NCI-H187 treated with DMSO at 0.1 percent for 48 hours (cell line): ENCODE data around the gene PDE9A.

Experiments
- DNase-seq: peaks from one replicate; lab custom pipeline; 2025; lab: John Stamatoyannopoulos, UW

PDE9A gene

DNA sequence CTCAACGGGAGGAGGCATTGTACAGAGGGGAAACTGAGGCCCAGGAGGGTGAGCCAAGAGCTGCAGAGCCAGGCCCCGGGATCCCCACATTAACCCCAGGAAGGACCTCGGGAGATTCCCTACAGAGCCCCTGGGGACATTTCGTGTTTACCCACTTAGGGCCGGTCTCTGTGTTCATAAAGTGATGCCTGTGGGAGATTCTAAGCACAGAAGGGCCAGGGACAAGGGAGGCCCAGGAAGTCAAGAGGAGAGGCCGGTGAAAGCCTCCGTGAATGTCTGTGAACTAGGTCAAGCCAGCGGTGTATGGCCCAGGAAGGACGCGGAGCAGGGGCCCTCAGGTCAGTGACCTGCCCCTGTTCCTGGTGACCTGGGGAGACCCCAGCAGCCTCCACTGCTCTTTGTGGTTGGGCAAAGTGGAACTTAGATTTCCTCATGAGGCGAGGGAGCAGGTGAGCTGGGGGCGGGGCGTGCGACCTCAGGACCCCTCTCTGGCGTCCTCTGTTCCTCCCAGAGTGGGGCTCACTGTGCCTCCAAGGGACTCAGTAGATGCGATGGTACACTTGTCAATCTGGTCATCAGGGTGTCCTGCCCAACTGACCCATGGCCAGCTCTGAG lies 34.9 kb downstream of the PDE9A start:
- DNase-seq = no peak

DNA sequence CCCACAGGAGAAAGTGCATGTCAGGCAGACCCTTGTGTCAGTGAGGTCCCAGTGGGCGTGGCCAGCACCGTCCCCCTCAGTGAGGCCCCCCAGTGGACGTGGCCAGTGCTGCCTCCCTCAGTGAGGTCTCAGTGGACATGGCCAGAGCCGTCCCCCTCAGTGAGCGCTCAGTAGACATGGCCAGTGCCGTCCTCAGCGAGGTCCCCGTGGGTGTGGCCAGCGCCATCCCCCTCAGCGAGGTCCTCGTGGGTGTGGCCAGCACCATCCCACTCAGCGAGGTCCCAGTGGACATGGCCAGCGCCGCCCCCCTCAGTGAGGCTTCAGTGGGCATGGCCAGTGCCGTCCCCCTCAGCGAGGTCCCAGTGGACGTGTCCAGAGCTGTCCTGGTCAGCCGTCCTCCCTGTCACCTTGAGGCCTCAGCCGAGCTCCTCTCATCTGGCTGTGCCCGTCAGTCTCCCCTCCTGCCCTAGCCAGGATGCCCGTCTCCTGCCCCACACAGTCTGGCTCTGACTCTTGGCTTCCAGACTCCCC lies 35.5 kb downstream of the PDE9A start:
- no peak for DNase-seq

DNA sequence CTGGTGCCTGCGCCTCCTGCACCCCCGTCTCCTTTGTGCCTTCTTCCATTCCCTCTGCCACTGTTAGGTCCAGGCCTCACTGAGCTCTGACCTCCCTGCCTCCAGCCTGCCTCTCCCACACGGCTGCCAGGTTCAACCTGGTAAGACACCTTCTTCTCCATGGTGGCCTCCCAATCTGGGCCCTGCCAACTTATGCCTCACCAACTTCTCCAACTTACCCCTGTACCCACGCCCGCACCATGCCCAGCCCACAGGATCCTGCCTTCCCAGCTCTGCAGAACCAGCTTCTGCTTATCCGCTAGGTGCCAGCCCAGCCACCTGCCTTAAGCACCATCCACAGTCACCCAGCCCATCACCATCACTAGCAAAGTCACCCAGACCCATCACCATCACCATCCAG lies 37.2 kb downstream of the PDE9A start:
- no peak for DNase-seq

DNA sequence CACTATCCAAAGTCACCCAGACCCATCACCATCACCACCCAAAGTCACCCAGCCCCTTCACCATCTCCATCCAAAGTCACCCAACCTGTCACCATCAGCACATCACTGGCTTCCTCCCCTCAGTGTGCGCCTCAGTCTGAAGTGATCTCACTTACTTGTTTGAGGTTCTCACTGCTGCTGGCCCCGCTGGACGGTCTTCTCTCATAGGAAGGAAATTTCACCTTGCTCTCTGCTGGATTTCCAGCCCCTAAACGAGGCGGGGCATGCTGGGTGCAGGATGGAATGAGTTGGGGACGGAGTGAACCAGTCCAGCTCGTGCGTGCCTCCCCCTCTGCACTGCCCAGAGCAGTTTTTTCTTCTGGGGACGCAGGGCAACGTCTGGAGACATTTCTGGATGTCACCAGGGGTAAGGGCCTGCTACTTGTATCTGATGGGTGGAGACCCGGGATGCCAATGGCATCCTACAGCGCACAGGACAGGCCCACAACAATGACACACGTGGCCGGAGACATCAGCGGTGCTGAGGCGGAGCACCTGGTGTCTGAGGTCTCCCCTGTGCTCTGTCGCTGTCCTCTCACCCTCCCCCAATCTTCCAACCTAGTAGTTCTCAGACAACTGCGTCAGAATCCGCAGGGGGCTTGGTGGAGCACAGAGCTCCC lies 38.6 kb downstream of the PDE9A start:
- DNase-seq = no peak

DNA sequence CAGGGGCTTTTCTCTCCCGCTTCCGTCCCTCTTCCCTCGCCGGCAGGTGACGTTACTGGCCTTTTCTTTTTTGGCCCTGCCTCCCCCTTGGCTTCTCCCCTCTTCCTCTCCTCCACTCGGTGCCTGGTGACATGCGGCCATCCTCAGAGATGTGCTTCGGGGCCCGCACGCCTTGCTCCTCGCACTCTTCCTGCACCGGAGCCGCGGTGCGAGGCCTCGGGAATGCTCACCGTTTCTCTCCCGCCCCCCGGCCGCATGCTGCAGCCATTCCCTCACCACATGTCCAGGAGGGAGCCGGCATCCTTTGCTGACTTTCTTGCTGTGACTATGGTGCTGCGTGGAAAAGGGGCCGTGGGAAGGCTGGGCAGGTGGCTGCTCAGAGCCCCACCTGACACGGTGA lies 39.3 kb downstream of the PDE9A start:
- no peak for DNase-seq

DNA sequence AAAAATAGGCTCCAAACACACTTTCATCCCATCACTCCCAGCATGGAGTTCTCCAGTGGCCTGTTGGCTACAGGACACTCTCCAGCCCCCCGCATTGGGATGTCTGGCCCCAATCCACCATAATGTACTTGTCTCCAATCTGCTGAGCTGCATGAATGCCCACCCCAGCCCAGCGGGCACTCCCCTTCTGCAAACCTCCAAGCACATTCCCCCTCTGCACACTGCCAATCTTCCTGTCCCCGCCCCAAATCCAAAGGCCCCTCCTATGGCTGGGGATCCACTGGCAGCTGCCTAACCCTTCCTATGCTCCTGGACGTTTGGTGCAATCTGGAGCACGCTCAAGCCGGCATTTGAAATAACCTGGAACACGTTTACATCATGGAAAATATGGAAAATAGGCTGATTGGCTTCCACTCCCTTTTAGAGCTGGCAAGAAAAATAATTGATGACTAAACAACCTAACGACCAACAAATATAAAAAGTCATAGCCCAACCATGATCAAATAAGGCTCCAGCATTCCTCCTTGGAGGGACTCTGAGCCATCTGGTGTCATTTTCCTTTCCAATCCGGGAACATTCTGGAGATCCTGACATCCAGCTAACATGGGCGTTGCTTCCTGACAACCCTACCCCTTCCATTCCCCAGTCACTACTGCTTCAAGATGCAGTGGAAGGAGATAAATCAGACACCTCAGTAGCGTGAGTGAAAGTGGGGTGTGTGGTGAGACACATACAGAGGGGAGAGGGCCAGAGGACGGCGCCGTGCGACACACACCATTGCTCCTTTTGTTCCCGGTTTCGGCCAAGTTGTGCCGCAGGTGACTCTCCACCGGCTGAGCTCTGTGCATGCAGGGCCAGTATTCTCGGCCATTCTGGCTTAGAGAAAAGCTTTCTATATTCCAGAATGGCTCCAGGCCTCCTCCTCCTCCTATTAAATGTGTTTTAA lies 41.6 kb downstream of the PDE9A start:
- DNase-seq = no peak

DNA sequence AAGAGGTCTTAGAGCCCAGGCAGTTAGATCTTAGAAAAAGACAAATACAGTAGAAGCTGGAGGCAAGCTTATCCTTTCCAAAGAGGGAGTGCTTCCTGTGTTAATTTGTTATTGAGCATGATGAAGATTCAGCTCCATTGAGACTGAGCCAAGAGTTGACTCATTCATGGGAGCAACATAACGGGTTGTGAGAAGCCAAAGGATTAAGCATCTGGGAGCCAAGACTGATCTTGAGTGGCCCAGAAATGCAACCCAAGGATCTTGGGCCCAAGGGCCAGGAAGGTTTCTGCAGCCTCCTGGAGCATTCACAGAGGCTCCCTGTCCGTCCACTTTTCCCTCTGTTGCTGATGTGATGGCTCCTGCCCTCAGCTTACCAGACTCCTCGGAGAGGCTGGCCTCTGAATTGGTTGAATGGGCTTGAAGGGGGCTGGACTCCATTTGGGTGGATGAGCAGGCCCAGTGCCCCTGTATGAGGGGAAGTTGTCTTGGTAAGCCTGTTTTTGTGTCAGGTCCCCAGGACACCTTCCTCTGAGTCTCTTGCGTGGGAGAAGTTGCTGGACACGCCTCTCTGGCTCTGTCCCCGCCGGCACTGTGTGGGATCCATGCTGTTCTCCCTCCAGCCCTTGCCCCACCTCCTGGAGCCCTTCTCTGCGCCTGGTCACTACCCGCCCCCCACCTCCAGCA lies 42.4 kb downstream of the PDE9A start:
- DNase-seq = no peak

DNA sequence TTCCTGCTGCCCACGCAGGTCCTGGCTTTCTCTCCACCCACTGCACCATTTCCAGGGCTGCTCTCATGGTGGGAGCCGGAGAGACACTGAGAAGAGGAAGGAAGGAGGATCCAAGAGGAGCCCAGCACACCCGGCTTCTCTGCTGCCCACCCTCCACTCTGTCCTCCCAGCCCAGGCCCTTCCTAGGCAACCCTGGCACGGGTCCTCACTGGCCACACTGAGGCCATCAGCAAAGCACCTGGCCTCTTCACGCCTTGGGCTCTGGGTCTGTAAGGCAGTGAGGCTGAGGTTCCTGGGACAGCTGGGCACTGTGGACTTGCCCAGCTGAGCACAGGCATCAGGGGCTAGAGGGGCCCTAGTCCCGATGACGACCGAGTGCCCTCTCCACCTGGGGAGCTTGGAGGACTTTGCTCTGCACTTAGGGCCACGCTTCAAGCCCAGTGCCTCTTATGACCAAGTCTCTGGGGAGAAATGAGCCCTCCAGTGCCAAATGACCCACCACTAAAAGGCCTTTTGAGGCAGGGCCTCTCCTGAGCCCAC lies 43.1 kb downstream of the PDE9A start:
- no peak for DNase-seq

DNA sequence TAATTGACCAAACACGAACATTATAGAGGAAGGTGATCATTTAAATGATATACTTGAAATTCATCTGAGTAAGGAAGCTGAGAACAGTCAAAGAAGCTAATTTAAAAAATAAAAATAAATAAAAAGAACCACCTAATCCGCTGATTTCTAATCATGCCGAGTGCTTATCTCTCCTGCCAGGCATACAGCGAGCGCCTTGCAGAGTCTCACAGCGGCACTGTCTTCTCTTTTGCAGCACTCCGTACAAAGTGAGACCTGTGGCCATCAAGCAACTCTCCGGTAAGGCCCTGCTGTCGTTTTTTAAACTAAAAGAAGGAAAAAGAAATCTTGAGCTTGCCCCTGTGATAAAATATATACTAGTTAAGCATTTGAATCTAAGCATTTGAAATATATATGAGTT lies 45.3 kb downstream of the PDE9A start:
- DNase-seq = no peak

DNA sequence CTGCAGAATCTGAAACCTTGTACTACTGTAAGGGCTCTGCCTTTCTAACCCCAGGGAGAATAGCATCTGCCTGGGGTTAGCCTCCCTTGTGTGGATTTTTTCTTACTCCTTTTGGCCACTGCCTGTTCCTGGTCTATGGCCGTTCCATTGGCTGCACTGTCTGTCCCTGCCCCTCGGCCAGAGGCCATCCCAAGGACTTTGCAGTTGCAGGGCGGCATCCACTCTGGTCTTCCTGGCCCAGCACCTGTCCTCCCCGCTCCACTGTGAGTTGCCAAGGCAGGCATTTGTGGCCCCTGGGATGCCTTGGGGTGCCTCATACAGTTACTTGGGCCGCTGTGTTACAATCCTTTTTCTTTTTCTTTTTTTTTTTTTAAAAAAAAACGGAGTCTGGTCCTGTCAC lies 45.8 kb downstream of the PDE9A start:
- DNase-seq = no peak

DNA sequence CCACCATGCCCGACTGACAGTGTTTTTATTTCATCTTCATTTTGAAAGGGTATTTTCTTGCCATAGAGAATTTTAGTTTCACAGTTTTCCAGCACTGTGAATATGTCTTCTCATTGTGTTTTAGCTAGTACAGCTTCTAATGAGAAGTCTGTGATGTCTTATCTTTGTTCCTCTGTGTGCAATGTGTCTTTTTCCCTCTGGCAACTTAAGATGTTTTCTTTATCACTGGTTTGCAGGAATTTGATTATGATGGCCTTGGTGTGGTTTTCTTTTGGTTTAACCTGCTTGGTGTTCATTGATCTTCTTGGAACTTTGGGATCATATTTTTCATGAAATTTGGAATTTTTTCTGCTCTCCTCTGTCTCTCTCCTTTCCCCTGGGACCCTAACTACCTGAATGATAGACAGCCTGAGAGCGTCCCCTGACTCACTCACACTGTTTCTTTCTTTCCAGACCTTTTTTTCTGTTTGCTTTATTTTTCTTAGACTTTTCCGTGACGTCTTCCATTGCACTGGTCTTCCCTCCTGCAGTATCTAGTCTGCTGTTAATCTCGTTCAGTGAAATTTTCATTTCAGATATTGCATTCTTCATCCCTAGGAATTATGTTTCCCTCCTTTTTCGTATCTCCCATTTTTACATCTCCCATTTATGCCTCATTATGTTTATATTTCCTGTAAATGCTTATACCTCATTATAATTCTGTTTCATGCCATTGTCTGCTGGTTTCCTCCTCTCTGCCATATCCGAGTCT lies 48.5 kb downstream of the PDE9A start:
- no peak for DNase-seq

DNA sequence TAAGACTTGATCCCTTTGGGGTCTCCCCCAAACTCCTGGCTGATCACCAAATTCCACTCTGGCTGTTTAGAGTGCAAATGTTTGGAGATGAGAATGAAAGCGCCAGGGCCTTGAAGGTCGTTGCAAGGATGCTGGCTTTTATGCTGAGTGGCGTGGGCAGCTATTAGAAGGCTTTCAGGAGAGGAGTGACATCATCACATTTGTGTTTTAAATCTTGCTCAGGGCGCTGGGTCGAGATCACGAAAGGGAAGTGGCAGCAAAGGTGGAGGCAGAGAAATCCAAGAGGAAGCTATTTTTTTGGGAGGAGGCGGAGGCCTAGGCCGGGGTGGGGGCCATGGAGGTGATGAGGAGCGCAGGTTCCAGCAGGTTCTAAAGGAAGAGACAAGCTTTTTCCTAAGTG lies 49.3 kb downstream of the PDE9A start:
- DNase-seq = no peak

DNA sequence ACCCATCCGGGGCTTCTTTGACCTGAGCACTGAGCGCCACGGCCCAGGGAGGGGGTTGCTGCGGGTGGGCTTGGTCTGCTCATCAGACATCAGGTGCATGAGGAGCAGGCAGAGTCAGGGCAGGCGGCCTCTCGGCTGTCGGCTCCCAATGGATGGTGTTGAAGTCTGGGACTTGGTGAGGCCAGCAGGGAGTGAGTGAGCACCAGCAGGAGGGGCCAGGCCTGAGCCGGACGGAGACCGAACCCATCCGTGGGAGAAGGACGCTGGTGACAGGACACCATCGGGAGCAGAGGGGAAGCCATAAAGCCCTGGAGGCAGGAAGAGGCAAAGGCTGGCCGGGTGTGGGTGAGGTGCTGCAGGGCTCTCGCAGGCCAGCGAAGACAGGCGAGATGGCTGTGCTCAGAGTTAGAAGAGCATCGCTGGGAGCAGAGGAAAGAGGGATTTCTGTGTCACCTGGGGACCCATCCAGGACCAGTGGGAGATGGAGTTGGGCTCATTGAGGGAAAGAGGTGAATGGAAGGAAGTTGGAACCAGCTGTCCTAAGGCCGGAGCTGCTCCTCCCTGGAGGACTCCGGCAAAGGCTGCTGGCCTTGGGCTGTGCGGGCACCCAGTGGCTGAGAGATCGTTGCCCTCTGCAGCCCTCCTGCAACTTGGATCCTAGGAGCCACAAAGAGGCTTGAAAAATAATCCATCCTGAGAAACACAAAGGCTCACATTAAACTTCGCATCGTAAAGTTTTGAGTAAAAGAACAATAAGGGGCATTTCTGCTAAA lies 49.9 kb downstream of the PDE9A start:
- no peak for DNase-seq

DNA sequence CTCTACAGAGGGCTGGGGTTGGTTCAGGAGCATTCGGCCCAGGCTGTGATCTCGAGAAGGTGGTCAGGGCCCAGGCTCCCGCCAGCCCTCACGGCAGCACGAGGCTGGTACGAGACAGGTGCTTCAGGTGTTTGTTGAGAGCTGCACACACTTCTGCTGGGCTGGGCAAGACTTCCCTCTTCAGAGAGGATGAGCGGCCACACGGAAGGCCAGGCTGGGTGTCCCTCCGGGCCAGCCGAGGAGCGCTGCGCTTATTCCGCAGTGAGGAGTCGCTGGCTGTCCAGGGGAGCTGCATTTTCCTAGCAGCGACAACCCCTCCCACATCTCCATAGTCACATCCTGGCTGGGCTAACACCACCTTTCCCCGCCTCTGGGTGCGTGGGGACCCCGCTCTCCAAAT lies 50.5 kb downstream of the PDE9A start:
- no peak for DNase-seq

DNA sequence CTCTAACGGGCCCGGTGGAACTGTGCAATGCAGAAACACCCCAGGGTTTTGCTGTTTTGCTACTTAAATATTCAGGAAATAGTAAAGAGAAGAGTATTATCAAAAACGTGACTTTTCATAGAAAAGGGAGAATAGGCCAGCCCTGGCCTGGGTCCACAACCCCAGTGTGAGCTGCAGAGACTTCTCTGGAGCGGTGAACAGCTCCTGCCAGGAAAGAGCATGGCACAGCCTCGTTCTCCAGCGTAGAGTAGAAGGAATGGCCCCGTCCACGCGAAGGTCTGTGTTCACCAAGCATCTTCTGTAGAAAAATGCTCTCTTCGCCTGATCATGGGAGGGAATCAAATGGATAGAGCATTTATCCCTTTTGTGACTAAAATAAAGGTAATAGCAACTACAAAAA lies 51.4 kb downstream of the PDE9A start:
- DNase-seq = no peak

DNA sequence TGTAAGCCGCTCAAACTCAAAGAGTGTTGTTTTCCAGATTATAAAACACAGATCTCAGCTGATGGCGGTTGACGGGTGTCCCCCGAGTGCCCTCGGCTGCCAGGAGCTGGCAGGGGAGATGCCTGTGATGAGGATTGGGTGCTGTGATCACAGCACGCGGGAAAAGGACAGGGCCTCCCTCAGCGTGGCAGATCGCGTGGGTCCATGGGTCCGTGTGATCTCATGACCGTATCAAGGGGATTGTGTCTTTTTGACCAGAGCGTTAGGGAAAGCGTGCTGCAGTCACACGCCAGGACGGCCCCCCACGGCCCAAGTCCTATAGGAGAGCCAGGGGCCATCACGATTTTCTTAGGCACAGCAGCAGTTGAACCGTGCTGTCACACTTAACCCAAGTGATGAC lies 51.9 kb downstream of the PDE9A start:
- DNase-seq = no peak

DNA sequence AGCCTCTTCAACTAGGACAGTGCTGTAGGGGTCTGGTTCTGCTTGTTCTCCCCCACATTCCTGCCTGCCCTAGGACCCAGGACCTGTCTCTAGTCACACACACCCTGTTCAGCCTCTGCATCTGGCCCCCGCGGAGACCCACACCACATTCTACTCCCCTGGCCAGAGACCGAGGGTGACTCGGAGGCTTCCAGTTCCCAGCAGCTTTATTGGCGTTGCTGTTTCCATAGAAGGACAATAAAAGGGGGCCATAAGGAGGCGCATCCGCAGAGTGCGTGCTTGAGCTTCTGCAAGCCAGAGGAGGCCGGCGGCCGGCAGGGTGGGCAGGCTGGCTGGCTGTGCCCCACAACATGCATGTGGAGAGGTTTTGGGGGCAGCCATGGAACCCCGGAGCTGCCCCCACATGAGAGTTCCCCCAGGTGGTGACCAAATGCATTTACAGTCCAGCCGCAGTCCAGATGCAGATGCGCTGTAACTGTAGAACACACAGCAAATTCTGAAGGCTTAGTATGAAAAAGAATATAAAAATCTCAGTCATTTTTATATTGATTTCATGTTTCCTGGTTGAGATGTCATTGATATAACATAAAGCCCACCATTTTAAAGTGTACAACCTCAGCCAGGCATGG lies 52.4 kb downstream of the PDE9A start:
- no peak for DNase-seq

DNA sequence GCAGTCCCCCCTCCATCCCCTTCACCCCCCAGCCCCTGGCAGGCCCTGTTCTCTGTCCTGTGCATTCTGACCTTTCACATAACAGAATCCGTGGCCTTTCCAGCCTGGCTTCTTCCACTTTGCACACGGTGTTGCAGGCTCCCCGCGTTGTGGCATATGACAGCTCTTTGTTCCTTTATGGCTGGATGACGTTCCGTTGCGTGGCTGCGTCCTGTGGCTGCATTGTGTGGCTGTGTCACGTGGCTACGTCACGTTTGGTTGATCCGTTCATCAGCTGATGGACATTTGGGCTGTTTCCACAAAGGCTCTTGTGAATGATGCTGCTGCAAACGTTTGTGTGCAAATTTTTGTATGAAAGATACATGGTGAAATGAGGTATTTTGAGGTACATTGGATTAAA lies 53.3 kb downstream of the PDE9A start:
- no peak for DNase-seq

DNA sequence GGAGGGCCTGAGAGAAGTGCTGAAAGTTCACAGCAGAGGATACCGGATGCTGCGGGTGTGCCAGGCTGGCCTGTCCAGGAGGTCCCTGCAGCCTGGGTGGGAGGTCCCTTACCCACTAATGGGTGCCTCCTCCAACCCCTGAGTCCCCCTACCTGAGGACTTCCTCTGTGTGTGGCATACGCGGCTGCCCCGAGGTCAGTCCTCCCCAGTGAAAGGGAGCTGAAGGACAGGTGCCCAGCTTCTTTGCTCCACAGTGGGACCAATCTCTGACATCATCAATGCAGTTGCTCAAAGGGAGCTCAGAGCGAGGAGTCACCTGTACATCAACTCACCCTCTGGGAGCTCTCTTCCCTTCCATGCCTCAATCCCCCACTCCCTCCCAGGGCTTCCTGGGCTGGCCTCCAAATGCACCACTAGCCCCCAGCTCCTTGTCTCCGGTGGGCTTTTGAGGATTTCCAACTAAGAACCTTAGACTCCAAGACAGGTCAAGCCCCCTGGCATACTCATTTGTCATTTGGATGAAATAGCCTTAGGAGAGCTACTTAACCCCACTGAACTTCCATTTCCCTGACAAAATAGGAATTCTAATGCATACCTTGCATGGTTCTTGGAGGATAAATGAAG lies 53.9 kb downstream of the PDE9A start:
- no peak for DNase-seq

DNA sequence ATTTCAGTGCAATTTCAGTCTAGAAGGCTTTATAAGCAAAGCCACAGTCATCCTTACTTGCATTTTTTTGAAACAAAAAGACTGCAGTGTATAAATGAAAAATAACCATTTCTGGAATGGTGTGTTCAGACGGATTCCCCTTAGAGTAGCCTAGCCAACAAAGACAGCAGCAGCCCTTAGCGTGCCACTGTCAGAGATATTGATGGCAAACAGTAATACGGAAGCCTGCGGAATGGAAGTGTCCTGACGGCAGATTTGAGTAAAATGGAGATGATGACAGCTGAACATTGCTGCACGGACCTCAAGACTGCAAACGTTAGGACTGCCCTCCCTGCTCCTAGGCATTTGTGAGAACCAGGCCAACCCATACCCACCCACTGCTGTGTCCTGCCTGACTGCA lies 54.7 kb downstream of the PDE9A start:
- DNase-seq = no peak
